Epithelial cell of proximal tubule (primary cell): ENCODE data around the gene GFRA1. TPM values are rescaled to one million over a fixed set of nuclear protein-coding genes. Genes with fewer than 3 reads are reported as not detected.

Experiments
- DNase-seq: peaks from one replicate; pipeline ENCODE4 v3.0.0-alpha.2; 2011; ENCODE audit warnings: low read depth
- H3K4me3 ChIP-seq: 2 replicates; pipeline ENCODE4 v1.5.1; 2011; ENCODE audit warnings: low read depth, mild to moderate bottlenecking, low read length
- total RNA-seq: library from RNA; depleted of rRNA; stranded (reverse); fragments of >200 nt; gene quantifications from 2 replicates; pipeline ENCODE4 v1.2.3, GENCODE V29; 2015
- TF ChIP-seq, protein P1 (sequence below): conservative IDR thresholded peaks from 2 replicates; pipeline ENCODE4 v1.5.1; 2012; ENCODE audit warnings: low read depth, mild to moderate bottlenecking, low read length

The GFRA1 gene
- total RNA-seq, 1 donor from 2014 or later, result 10.6 TPM

GRCh38 chr10:116287906-116288501, 15.0 kb upstream of the GFRA1 start:
- no peak overlapping the region for H3K4me3 ChIP-seq
- TF ChIP-seq, protein P1, sequence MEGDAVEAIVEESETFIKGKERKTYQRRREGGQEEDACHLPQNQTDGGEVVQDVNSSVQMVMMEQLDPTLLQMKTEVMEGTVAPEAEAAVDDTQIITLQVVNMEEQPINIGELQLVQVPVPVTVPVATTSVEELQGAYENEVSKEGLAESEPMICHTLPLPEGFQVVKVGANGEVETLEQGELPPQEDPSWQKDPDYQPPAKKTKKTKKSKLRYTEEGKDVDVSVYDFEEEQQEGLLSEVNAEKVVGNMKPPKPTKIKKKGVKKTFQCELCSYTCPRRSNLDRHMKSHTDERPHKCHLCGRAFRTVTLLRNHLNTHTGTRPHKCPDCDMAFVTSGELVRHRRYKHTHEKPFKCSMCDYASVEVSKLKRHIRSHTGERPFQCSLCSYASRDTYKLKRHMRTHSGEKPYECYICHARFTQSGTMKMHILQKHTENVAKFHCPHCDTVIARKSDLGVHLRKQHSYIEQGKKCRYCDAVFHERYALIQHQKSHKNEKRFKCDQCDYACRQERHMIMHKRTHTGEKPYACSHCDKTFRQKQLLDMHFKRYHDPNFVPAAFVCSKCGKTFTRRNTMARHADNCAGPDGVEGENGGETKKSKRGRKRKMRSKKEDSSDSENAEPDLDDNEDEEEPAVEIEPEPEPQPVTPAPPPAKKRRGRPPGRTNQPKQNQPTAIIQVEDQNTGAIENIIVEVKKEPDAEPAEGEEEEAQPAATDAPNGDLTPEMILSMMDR, result peak; percentile 89
- no peak for DNase-seq

DNA sequence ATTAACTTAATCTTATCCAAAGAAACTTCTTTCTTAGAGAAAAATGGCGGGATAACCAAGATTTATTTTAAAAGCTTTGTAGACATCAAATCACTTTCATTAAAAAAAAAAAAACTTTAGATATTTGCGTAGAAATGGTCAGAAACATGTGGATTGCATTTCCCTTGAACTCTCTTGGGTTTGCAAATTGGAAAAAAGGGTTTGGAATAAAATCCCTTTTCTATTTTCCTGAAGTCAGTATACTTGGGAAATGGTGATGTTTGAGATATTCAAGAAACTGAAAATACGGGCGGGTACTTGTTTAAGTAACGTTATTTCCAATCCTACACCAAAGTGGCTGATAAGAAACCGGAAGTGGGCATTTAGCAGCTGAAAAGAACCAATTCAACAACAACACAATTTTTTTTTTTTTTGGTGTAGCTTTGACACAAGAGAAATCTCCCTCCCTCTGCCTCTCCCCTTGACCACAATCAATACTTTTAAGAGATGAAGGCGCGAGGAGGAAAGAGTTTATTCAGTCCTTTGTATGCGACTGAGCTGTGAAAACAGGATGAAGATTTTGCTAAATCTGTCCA, 13.7 kb upstream of the GFRA1 start:
- DNase-seq, result no peak
- TF ChIP-seq, protein P1, result no peak
- H3K4me3 ChIP-seq, result no peak overlapping the region

DNA sequence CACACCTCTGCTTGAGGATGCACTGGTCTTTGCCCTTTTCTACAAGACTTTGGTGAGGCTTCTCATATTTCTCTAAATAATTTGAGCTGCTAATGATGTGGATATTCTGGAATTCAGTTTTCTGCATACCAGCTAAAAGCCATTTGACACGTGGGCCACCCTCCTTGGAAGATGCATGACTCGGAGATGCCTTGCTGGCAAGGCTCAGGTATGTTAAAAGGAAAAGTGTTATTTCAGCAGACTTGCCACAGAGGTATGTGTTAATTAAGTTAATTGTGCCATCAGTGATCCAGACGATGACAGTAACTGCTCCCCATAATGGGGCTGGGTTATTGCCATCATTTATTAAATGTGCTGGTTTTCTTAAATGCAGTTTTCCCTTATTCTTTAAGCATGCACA, 8.8 kb upstream of the GFRA1 start:
- no peak for DNase-seq
- H3K4me3 ChIP-seq, result no peak overlapping the region
- TF ChIP-seq, protein P1, result no peak

DNA sequence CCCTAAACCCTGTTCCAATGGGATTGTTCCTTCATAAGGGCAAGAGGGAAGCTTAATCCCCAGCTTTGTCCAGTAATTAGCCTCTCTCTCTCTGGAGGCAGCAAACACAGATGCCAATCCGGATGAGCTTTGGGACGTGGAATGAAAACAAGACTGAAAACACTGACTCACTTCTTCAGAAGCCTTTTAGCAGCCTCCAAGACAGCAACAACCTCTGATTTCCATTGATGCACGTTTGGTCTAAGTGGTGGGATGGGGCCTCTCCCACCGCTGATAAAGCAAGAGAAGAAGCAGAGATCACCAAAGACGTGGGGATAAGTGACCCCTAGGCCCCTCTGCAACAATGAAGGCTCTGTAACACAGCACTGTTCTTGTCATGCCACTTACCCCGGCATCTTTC, 5.8 kb upstream of the GFRA1 start:
- TF ChIP-seq, protein P1, result no peak
- DNase-seq, result no peak
- no peak overlapping the region for H3K4me3 ChIP-seq

DNA sequence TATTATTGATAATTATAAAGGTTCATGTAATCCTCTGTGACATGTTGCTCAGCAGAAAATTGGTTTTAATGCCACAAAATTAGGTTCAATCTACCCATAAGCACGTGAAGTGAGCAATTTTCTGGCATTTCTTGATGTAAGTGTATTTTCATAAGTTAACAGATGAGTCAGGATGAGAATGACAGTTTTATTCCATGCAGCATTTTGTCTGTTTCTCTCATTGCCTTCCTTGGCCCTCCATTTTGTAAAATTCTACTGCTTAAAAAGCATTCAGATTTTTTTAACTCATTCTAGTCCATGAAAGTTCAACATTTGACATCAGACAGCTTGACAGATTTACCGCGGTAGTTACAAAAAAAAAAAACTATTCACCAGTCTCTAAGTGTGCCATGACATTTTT, 4.0 kb upstream of the GFRA1 start:
- no peak for DNase-seq
- TF ChIP-seq, protein P1, result no peak
- H3K4me3 ChIP-seq, result no peak overlapping the region

DNA sequence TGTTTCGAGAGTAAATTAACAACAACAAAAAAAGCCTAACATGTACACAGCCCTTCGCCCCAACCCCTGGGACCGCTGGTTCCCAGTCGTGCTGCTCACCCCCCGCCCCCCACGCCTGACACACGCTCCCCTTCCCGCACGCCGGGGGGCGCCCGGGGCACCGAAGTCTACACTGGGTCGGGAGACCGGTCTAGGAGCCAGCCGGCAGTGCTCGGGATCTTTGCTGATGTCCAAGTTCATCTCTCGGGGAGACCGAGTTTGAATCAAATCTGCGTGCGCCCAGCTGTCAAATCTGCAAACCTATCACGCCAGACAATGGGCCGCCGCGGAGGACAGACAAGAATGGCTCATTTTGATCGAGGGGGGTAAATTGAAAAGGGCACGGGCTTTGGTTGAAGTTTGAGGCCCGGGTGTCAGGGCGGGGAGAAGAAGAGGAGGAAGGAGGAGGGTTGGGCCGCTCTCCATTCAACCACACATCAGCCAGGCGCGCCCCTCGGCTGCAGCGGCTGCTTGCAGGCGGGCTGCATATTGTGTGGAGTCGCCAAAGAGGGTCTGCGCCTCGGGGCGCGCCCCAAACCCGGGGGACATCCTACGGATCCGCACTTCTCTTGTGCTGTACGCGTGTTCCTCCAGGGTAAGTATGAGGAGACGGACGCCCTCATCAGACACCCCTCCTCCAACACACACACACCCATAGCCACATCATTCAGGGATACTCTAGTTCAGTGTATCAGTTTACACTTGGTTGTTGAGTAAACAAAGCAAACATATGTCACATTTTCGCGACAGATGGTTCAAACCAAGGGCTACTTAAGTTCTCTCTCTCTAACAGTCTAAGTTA, 1.3 kb upstream of the GFRA1 start:
- peak overlapping the region; percentile 72 for H3K4me3 ChIP-seq
- TF ChIP-seq, protein P1, result peak; percentile 22
- DNase-seq, result no peak
